ENCODE results near the gene SOSTDC1.

Gene SOSTDC1

GRCh38 chr7:16419859-16420258 is 45.7 kb downstream of the SOSTDC1 start:
- TF ChIP-seq GATA1 (IDR thresholded peaks at IDR 0.05; ENCODE audit: low read depth, low read length): no peak
- TF ChIP-seq POLR2A (IDR thresholded peaks at IDR 0.05; ENCODE audit: low read length): no peak
- no peak for DNase-seq

- DNase-seq: no peak
Observed at GRCh38 chr7:16419126-16419525, 46.4 kb downstream of the SOSTDC1 start.

GRCh38 chr7:16417906-16418305 is 47.6 kb downstream of the SOSTDC1 start:
- TF ChIP-seq POLR2A (IDR thresholded peaks at IDR 0.05; ENCODE audit: low read length): no peak
- TF ChIP-seq GATA1 (IDR thresholded peaks at IDR 0.05; ENCODE audit: low read depth, low read length): no peak
- DNase-seq: peak; percentile 5 to 7

More at GRCh38 chr7:16419126-16419525, 46.4 kb downstream of the SOSTDC1 start:
- no peak for TF ChIP-seq GATA1 (IDR thresholded peaks at IDR 0.05; ENCODE audit: low read depth, low read length)
- no peak for TF ChIP-seq POLR2A (IDR thresholded peaks at IDR 0.05; ENCODE audit: low read length)

- no peak for TF ChIP-seq POLR2A (IDR thresholded peaks at IDR 0.05; ENCODE audit: low read length)
- TF ChIP-seq GATA1 (IDR thresholded peaks at IDR 0.05; ENCODE audit: low read depth, low read length): no peak
- peak; percentile 3 to 5 for DNase-seq
Observed at GRCh38 chr7:16416289-16417282, 49.0 kb downstream of the SOSTDC1 start.

GRCh38 chr7:16412274-16413254 is 53.0 kb downstream of the SOSTDC1 start:
- no peak for DNase-seq
- TF ChIP-seq GATA1 (IDR thresholded peaks at IDR 0.05; ENCODE audit: low read depth, low read length) (no peak), POLR2A (IDR thresholded peaks at IDR 0.05; ENCODE audit: low read length) (no peak)
